Measurements from ENCODE around the gene KRT37.
"Not testable (repeated sequence)": the region's sequence is repeated elsewhere in the genome, so short reads cannot be mapped to it uniquely, and the experiment has no call there.

Gene KRT37

GRCh38 chr17:41404024-41404671 lies 20.2 kb downstream of the KRT37 start:
- DNase-seq (ENCODE audit: low spot score), result peak; percentile 40

DNA sequence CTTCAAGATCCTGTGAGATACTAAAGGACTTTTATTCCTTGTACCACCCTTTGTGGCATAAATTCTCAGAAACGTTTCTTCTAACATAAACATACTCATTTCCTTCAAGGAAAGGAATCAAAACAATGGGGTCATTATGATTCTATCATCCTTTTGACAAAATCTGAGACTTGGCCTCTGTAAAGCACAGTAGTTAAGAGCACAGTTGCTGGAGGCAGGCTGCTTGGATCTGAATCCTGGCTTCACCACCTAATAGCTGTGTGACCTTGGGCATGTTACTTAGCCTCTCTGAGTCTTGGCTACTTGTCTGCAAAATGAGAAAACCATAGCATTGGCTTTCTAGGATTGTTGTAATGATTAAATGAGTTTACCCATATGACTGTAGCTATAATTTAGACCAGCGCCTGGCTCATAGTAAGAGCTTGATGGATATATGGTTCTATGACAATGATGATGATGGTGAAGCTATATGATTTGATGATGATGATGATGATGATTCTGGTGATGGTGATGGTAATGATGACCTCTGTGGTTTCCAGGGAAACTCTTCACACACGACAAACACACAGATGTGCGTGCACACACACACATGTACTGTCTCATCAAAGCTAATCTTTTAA lies 20.9 kb downstream of the KRT37 start:
- no peak for DNase-seq (ENCODE audit: low spot score)

DNA sequence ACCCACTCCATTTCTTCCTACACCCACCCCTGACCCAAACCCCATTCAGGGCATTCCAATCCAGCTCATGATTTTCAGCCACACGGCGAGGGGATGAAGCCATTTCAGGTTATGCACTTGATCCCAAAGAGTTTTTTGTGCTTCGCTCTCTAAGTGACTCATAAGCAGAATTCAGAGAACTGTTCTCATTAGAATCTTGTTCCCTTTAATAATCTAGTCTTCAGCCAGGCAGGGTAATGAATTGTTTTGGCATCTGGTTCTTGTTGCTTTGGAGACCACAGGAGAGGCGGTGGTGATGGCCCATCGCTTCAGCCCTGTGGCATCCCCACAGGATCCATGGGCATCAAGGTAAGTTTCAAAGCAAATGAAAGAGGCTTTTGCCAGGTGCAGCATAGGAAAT lies 22.2 kb downstream of the KRT37 start:
- DNase-seq (ENCODE audit: low spot score), result no peak

- DNase-seq (ENCODE audit: low spot score), result no peak
These were observed 27.3 kb downstream of the KRT37 start, which contains the start of gene KRT31 for GRCh38 chr17:41396996-41397660. KRT31 (minus strand) TSS chr17:41397608; CDS start chr17:41397539, 69 bp downstream.

DNA sequence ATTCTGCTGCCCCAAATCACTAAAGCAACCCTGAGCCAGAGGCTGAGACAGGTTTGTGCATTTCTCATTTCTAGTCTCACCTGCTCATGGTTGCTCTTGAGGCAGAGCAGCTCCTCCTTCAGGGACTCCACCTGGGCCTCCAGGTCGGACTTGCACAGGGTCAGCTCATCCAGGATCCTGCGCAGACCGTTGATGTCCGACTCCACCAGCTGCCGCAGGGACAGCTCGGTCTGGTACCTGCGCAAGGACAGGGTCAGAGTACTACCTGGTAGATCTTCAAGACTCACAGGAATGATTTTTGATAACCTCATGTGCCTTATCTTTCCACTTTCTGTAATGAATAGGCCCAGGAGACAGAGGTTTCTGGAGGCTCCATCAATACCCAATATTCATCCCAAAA lies 28.0 kb downstream of the KRT37 start:
- DNase-seq (ENCODE audit: low spot score), result no peak

DNA sequence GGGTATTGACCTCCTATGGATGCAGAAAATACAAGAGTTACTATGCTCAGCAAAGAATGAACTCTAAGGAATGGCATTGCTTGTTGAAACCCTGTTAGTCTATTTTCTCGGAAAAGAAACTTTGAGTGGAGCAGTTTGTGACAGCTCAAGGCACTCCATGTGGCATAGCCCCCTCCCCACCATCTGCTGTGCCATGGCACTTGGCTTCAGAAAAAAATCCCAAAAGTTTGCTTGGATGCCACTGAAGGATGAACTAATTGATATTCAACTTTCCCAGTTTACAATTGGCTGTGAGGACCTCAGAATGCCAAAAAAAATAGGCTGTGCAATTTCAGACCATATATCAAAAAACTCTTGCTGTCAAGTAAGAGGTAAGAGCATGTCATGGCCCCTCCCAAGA lies 28.8 kb downstream of the KRT37 start:
- no peak for DNase-seq (ENCODE audit: low spot score)

DNA sequence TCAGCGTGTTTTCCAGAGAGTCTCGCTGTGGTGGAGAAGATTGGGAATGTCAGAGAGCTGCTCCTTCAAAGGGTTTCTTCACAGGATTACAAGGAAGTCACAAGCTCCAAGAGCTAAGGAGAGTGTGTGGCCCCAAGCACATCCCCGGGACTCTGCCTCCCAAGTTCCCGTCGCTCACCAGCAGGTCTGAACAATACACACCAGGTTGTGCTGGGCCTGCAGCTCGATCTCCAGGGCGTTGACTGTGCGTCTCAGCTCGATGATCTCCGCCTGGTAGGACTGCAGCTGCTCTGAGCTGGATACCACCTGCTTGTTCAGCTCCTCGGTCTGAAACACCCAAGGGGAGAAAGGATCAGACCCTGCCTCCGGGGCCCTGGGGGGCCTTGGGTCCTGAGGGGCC lies 29.3 kb downstream of the KRT37 start:
- not testable (repeated sequence) for DNase-seq (ENCODE audit: low spot score)

GRCh38 chr17:41394254-41394996 lies 30.0 kb downstream of the KRT37 start:
- DNase-seq (ENCODE audit: low spot score), result no peak

DNA sequence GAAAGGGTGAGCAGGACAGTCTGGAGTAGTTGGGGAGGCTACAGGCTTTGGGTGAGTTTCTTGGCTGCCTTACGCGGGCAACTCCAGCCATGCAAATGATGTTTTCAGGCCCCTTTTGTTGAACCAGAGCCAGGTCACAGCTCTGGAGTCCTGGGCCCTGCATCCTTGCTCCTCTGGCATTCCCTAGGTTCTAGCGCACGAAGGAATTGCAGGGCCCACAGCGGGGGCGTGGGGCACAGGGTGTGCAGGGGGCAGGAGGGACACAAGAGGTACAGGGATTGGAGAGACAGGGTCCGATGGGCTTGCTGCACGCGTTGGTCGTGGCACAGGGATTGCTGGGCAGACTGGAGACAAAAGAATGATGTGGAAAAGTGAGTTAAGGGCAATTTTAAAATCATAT lies 30.6 kb downstream of the KRT37 start:
- no peak for DNase-seq (ENCODE audit: low spot score)

DNA sequence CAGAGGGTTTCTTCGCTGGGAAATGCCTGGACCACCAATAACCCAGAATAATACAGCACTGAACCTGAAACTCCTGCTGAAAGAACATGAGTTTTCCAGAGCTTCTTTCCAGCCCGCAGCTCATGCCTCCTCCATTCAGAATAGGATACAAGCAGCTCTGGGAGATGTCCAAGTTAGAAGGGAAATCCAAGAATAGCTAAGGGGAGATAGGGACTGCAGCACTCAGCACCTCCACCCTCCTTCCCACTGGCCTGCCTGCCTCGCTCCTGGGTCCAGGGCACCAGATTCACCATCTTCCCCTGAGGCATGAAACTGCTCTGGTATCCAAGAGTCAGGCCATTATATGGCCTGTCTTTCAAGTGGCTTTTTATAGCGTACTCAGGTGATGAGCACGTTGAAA lies 31.1 kb downstream of the KRT37 start:
- DNase-seq (ENCODE audit: low spot score), result no peak

GRCh38 chr17:41392278-41392677 lies 32.1 kb downstream of the KRT37 start:
- no peak for DNase-seq (ENCODE audit: low spot score)

DNA sequence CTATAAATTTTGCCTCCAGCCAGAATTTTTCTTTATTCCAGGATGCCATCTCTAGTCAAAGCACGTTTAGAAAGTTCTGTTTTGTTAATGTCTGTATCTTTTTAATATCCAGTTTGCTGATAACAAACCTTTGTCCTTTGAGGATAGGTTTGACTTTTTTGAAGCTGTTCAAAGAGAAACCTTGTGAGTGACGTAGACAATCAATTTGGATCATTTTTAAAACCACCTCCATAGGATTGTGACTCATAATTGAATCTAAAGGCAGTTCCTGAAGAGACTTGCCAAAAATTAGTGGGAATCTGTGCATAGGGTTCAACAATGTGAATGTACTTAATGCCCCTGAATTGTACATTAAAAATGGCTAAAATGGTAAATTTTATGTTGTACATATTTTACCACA lies 32.9 kb downstream of the KRT37 start:
- DNase-seq (ENCODE audit: low spot score), result no peak

GRCh38 chr17:41390411-41390938 lies 33.9 kb downstream of the KRT37 start:
- DNase-seq (ENCODE audit: low spot score), result no peak

DNA sequence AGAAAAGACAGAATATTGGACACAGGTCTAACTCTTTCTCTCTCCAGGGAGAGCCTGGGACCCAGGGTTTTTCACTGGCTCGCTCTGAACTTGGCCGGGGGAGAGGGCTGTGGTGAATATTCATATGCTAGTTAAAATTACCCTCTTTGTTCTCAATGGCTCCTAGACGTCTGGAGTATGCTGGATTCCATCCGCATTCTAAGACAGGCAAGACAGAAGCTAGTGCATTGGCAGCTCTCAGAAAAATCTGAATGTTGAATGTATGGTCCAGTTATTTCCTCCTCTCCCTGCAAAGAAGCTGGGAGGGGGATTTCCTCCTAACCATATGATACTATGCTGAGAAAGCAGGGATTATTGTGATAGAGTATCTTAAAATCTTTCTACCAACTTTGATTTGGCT lies 36.7 kb downstream of the KRT37 start:
- DNase-seq (ENCODE audit: low spot score), result no peak

DNA sequence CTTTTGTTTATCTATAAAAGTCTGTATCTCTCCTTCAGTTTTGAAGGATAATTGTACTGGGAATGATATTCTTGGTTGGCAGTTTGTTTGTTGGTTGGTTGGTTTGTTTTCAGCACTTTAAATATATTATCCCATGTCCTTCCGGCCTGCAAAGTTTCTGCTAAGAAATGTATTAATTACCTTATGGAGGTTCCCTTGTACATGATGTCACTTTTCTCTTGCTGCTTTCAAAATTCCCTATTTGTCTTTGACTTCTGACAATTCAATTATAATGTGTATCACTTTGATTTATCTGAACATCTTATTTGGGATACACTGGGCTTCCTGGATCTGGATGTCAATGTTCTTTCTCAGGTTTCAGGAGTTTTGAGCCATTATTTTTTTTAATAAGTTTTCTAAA lies 38.2 kb downstream of the KRT37 start:
- DNase-seq (ENCODE audit: low spot score), result no peak

GRCh38 chr17:41383690-41384089 lies 40.7 kb downstream of the KRT37 start:
- DNase-seq (ENCODE audit: low spot score), result no peak

DNA sequence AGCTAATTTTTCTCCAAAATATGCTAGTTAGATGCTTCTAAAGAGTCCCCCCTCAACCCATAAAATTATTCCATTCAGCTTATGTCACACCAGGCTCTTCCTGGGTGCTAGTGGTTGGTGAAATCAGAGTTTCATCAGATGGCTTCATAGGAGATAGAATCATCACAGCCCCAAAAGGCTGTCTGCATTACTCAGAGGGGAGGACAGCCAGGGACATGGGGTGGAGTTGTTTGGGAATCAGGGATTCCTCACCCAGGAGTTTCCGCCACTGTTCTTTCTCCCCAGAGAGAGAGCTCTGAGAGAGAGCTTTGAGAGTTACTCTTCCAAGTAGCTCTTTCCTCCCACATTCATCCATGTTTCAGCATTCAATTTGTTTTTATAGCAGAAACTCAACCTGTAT lies 42.0 kb downstream of the KRT37 start:
- DNase-seq (ENCODE audit: low spot score), result no peak

DNA sequence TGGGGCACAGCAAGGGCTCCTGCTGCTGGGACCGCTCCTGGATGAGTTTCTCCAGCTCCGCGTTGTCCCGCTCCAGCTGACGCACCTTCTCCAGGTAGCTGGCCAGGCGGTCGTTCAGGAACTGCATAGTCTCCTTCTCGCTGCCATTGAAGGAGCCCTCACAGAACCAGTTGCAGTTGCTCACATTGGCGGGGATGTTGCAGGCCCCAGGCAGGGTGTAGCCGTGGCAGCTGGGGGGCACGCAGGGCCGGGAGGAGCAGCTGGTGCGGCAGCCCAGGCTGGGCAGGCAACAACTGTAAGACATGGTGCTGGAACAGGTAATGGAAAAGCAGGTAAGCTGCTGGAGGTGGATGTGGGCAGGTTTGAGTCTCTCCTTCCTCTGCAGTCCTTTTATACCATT lies 42.4 kb downstream of the KRT37 start, which contains the start of gene KRT34:
TSS of gene KRT34 (minus strand) at position 364 of the 400 bp plus-strand sequence. CDS start at position 304, 60 bp downstream.
- DNase-seq (ENCODE audit: low spot score), result not testable (repeated sequence)

- not testable (repeated sequence) for DNase-seq (ENCODE audit: low spot score)
These were observed 44.3 kb downstream of the KRT37 start for GRCh38 chr17:41380091-41380490.

GRCh38 chr17:41377546-41377945 lies 46.8 kb downstream of the KRT37 start:
- DNase-seq (ENCODE audit: low spot score), result no peak
